ENCODE measurements around the gene TSSK2.

The TSSK2 gene

DNA sequence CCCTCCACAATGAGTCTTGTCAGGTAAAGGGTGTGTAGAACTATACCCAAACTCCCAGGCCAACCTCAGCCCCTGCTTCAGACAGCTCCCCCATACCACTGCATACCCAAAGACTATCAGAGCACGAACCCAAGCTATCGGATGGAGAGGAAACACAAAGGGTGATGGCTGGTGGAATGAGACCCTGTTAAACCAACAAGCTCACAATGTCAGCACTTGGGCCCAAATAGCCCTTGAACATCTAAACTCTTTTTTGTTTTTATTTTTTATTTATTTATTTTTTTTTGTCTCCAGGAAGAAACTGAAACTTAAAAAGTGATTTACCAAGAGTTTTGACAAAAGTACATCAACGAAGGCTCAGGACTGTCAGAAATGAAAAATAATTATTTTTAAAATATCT lies 19.5 kb upstream of the TSSK2 start:
- DNase-seq (ENCODE audit: low spot score in 2 of 2) (no peak), ATAC-seq (ENCODE audit: low read depth) (no peak)
- Mint-ChIP-seq H3K27ac (no peak overlapping the region), H3K27me3 (no peaks in the 10 kb centered on the region), H3K4me1 (peaks cover 45% of the 10 kb centered on the region), H3K9me3 (no peaks in the 10 kb centered on the region), H3K4me3 (no peak overlapping the region), H3K36me3 (peaks cover 3% of the 10 kb centered on the region)

DNA sequence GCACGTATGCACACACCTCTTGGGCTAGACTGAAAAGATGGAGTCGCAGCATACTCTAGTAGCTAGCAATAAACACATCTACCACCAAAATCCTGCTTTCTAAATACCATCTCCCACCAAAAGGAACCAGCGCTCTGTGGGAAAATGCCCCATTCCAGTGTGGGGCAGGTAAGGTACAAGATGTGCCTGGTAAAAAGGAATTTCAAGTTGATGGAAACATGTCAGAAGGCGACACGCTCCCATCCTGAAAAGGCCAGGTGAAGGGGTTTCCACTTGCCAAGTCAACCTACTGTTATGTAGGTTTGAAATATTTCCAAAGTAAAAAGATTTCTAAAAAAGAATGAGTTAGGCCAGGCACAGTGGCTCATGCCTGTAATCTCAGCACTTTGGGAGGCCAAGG lies 17.7 kb upstream of the TSSK2 start:
- H3K4me3 Mint-ChIP-seq = no peak overlapping the region
- no peak for ATAC-seq (ENCODE audit: low read depth)
- H3K4me1 Mint-ChIP-seq = peaks cover 49% of the 10 kb centered on the region
- H3K27ac Mint-ChIP-seq = no peak overlapping the region
- no peaks in the 10 kb centered on the region for H3K27me3 Mint-ChIP-seq
- no peaks in the 10 kb centered on the region for H3K36me3 Mint-ChIP-seq
- no peaks in the 10 kb centered on the region for H3K9me3 Mint-ChIP-seq
- no peak for DNase-seq (ENCODE audit: low spot score in 2 of 2)

DNA sequence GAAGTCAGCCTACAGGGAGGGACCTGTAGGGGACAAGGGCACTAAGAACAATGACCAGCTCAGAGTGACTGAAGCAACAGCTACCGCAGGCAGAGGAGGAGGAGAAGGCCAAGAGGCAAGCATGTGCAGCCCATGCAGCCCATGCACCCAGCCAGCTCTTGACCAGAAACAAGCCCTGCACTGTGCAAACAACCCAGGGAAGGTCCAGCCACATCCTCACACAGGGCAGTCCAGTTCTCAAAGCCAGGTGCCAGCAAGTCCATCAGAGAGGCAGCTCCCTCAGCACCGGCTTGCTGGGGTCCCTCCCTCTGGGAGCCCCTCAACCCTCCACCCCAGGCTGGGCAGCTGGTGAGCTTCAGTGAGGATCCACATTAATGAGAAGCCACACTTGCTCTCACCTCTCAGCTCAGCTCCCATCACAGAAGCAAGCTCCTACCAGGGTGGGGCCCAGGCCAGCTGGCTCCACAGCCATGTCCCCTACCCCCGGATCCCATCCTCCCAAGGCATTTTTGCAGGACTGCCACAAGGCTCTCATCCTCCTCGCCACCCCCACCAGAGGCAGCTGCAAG lies 16.0 kb upstream of the TSSK2 start:
- no peak for DNase-seq (ENCODE audit: low spot score in 2 of 2)
- Mint-ChIP-seq H3K9me3 (no peaks in the 10 kb centered on the region), H3K27me3 (no peaks in the 10 kb centered on the region), H3K36me3 (no peaks in the 10 kb centered on the region), H3K4me1 (peaks cover 48% of the 10 kb centered on the region), H3K4me3 (no peak overlapping the region), H3K27ac (no peak overlapping the region)
- ATAC-seq (ENCODE audit: low read depth) = no peak

DNA sequence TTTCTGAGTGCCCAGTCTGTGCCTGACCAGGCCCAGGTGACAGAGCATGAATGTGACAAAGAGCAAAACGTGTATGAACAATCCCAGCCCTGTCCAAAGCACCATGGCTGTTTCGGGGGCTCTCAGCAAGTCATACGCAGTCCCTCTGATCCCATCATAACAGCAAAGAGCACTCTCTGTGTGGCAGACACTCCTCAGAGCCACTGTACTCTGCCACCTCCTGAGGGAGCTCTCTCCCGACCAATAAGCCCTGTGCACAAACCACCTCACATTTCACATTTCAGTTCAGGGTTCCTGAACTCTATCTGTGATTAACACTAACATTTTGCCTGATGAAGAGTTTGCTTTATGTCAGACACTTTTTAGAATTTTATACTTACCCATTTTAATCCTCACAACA lies 15.5 kb upstream of the TSSK2 start:
- peaks cover 52% of the 10 kb centered on the region for H3K4me1 Mint-ChIP-seq
- H3K4me3 Mint-ChIP-seq = no peak overlapping the region
- H3K27ac Mint-ChIP-seq = no peak overlapping the region

DNA sequence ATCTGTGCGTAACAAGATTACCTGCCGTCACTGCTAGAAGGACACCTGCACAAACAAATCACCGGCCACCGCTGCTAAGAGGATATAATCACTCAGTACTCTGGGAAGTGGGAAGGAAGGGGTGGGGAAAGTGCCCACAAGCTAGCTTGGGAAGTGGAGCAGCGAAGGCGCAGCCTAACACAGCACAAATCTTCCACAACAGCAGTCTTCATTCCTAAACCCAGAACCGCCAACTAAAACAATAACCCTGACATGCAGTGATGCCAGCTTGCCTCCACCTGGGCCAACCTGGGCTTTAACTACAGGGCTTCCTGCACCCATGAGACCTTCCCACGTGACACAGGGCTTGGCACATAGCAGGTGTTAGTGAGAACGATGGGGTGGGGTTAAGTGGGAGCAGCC lies 14.0 kb upstream of the TSSK2 start:
- H3K4me3 Mint-ChIP-seq = peak overlapping the region; percentile 12
- H3K36me3 Mint-ChIP-seq = no peaks in the 10 kb centered on the region
- no peak overlapping the region for H3K27ac Mint-ChIP-seq
- H3K27me3 Mint-ChIP-seq = no peaks in the 10 kb centered on the region
- peaks cover 56% of the 10 kb centered on the region for H3K4me1 Mint-ChIP-seq
- ATAC-seq (ENCODE audit: low read depth) (no peak), DNase-seq (ENCODE audit: low spot score in 2 of 2) (no peak)
- H3K9me3 Mint-ChIP-seq = no peaks in the 10 kb centered on the region

More for the DNA sequence above, 15.5 kb upstream of the TSSK2 start:
- Mint-ChIP-seq H3K27me3 (no peaks in the 10 kb centered on the region), H3K9me3 (no peaks in the 10 kb centered on the region), H3K36me3 (no peaks in the 10 kb centered on the region)
- DNase-seq (ENCODE audit: low spot score in 2 of 2) (no peak), ATAC-seq (ENCODE audit: low read depth) (no peak)

DNA sequence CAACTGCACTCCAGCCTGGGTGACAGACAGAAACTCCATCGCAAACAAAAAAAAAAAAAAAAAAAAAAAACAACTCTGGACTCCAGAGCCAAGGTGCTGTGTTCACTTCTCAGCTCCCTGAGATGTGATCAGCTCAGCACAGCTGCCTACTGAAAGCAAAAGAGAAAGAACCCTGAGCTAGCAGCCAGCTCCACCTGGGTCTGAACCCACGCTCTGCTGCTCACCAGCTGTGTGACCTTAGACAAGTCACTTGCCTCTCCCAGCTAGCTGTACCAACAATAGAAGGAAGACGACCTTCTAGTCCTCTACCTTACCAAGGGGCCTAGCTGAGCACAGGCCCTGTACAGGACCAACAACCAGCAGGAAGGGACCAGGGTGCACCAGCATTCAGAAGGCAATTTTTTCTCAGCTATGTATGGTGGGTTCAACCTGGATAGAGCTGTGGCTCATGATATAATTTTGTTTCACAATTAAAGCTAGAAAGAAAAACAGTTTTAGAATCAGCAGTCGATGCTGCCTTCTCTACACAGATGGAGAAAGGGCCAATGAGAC lies 12.7 kb upstream of the TSSK2 start:
- H3K36me3 Mint-ChIP-seq = no peaks in the 10 kb centered on the region
- DNase-seq (ENCODE audit: low spot score in 2 of 2) = peak in 1 of 2 donors; percentile 39

DNA sequence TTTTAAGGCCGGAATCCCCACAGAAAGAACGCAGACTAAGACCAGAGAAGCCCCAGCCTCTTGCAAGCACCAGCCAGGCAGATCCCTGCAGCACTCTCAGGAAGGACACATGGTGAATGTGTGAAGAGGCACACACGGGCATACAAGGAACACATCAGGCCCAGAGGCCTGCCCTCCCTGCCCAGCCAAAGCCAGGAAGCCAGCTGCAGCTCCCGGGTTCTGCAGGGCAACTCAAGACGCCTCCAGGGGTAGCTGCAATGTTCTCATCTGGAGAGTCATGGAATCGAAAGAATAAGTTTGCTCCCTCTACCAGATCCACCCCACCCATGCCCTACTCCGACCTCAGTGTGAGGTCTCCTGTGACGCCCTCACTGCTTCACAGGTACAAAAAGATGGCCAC lies 11.2 kb upstream of the TSSK2 start:
- no peaks in the 10 kb centered on the region for H3K36me3 Mint-ChIP-seq
- ATAC-seq (ENCODE audit: low read depth) = no peak
- peak overlapping the region; percentile 44 for H3K4me3 Mint-ChIP-seq
- H3K9me3 Mint-ChIP-seq = no peaks in the 10 kb centered on the region
- peaks cover 56% of the 10 kb centered on the region for H3K4me1 Mint-ChIP-seq
- no peaks in the 10 kb centered on the region for H3K27me3 Mint-ChIP-seq
- peak overlapping the region; percentile 47 for H3K27ac Mint-ChIP-seq
- no peak for DNase-seq (ENCODE audit: low spot score in 2 of 2)

More for the DNA sequence above, 12.7 kb upstream of the TSSK2 start:
- H3K27me3 Mint-ChIP-seq = no peaks in the 10 kb centered on the region
- peaks cover 62% of the 10 kb centered on the region for H3K4me1 Mint-ChIP-seq
- H3K27ac Mint-ChIP-seq = peak overlapping the region; percentile 74
- peak overlapping the region; percentile 46 for H3K4me3 Mint-ChIP-seq
- H3K9me3 Mint-ChIP-seq = no peaks in the 10 kb centered on the region
- peak; percentile 41 for ATAC-seq (ENCODE audit: low read depth)

DNA sequence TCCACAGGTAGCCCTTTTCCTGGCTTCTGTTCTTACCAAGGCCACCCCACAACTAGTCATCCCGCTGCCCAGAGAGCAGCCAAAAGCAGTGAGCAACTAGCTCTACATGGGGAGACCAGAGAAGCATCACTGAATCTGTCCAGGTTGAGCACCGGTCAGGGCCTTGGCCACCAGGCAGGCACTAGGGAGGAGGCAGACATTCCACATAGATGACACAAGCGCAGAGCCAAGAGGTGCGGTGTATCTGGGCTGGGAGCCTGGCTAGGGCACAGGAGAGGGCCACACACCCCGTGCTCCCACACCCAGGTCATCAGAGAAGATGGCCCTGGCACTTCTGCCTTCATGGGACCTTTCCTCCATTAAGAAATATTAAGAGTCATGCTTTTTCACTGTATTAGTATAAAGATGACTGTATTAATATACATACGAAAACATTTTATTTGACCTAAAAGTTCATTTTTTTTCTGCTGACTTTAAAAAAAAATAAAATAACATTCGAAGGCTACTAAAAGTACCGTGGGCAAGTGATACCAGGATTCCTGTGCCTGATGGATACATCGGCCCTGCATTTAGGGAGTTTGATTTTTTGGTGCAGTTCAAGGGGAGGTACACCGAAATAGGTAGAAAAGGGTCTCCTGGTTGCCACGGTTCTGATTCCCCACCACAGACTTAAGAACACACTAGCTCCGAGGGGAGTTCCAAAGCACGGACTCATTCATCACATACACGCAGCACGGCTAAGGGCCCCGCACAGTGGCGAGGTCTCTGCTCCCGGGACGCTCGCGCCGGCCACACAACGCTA lies 10.1 kb upstream of the TSSK2 start:
- H3K27me3 Mint-ChIP-seq = no peaks in the 10 kb centered on the region
- H3K27ac Mint-ChIP-seq = peak overlapping the region; percentile 55
- no peaks in the 10 kb centered on the region for H3K9me3 Mint-ChIP-seq
- H3K4me1 Mint-ChIP-seq = peaks cover 48% of the 10 kb centered on the region
- H3K36me3 Mint-ChIP-seq = no peaks in the 10 kb centered on the region
- ATAC-seq (ENCODE audit: low read depth) (no peak), DNase-seq (ENCODE audit: low spot score in 2 of 2) (no peak)
- peak overlapping the region; percentile 87 for H3K4me3 Mint-ChIP-seq

DNA sequence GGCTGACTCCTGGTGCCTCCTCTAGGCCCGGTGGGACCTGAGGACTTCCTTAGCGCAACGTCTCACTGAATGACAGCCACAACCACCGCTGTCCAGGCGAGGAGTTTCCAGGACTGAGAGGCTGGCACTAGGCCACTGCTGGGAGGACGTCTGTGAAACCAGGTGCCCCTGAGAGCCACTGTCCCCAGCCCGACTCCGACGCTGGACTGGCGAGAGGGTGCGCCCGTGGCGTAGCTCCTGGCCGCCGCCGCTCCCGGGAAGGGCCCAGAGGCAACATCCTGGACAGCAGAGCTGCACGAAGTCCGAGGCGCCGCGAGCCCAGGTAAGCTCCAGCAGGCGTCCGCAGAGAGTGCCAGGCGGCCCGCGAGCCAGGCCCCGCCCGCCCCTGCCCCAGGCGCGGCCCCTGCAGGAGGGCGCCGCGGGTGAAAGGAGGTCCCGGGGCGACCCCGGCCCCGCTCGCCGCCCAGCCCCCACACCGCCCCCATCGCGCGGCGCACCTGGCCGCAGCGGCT lies 9.4 kb upstream of the TSSK2 start:
- Mint-ChIP-seq H3K4me3 (peak overlapping the region; percentile 92), H3K27me3 (no peaks in the 10 kb centered on the region), H3K27ac (peak overlapping the region; percentile 55), H3K9me3 (no peaks in the 10 kb centered on the region), H3K4me1 (peaks cover 43% of the 10 kb centered on the region), H3K36me3 (no peaks in the 10 kb centered on the region)
- DNase-seq (ENCODE audit: low spot score in 2 of 2) (peak in 1 of 2 donors; percentile 18), ATAC-seq (ENCODE audit: low read depth) (peak; percentile 6)

DNA sequence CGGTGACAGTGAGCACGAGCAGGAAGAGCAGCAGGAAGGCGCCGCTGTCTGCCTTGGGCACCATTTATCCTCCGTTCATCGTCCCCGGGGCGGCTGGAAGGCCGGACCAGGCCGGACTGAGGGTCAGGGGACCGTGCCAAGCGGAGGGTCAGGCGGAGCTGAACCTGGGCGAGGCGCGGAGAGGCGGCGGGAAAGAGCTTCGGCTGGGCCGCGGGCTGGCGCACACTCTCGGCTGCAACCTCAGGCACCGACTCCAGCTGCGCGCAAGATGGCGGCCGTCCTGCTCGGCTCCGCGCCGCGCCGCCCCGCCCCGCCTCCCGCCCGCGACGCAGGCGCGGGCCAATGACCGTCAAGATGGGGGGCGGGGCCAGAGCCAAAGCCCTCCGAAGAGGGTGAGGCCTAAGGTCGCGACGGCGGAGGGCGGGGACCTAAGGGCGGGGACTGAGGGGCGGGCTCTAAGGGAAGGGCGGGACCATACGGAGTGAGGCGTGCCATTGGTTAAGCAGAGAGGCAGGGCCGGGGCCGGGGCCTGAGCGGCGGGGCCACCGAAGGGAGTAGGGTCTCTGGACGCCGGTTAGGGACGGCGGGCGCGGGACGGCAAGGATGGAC lies 8.9 kb upstream of the TSSK2 start, which contains the start of gene DGCR2:
Gene DGCR2, minus strand, starts transcription at position 270 of the 609 bp plus-strand sequence. Its CDS starts 206 bp downstream, at position 64.
- ATAC-seq (ENCODE audit: low read depth) (peak; percentile 90), DNase-seq (ENCODE audit: low spot score in 2 of 2) (peak; percentile 84 to 92)
- no peaks in the 10 kb centered on the region for H3K36me3 Mint-ChIP-seq
- H3K9me3 Mint-ChIP-seq = no peaks in the 10 kb centered on the region
- peaks cover 38% of the 10 kb centered on the region for H3K4me1 Mint-ChIP-seq
- peak within 1 kb of the TSS; percentile 92 for H3K4me3 Mint-ChIP-seq
- H3K27ac Mint-ChIP-seq = peak within 1 kb of the TSS; percentile 55
- no peaks in the 10 kb centered on the region for H3K27me3 Mint-ChIP-seq

DNA sequence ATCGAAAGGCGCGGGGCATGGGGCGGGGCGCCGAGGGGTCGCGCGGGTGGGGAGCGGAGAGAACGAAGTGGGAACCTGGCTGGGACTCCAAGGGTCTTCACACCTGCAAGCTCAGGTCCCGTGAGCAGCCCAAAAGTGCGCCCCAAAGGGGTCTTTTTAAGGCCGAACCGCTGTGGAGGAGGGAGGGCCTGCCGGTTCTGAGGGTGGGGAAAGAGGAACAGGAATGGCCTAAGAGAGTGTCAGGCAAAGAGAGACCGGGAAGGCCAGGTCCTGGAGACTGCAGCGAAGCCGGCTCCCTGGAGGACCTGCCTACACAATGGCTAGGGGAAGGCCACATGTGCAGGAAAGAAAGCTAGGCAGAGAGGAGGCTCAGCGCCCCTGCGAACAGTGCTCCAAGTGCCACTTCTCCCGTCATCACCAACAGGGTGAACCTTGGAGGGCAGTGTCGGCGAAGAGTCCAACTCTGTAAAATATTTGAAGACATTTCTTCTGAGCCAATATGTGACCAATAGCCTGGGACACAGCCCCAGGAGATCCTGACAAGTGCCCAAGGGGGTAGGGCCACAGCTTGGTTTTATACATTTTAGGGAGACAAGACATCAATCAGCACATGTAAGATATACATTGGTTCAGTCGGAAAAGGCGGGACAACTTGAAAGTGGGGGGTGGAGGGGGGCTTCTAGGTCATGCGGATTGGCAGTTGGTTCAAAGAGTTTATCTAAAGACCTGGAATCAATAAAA lies 8.2 kb upstream of the TSSK2 start:
- Mint-ChIP-seq H3K9me3 (no peaks in the 10 kb centered on the region), H3K27me3 (no peaks in the 10 kb centered on the region), H3K27ac (peak overlapping the region; percentile 45), H3K36me3 (no peaks in the 10 kb centered on the region), H3K4me3 (peak overlapping the region; percentile 92), H3K4me1 (peaks cover 34% of the 10 kb centered on the region)
- DNase-seq (ENCODE audit: low spot score in 2 of 2) (no peak), ATAC-seq (ENCODE audit: low read depth) (no peak)

DNA sequence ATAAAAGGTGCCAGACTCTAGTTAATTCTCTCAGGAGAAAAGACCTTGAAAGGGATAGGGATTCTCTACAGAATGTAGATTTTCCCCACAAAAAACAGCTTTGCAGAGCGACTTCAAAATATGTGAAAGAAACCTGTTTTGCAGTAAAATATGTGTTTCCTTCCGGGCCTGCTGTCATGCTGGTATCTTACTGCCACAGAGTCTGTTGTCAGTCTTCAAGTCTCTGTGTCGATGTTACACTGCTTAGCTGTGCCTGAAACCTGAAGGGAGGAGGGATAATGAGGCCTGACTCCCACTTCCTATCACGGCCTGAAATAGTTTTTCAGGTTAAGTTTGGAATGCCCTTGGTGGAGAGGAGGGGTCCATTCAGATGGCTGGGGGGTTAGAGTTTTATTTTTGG lies 7.2 kb upstream of the TSSK2 start:
- DNase-seq (ENCODE audit: low spot score in 2 of 2) (no peak), ATAC-seq (ENCODE audit: low read depth) (no peak)
- H3K27me3 Mint-ChIP-seq = no peaks in the 10 kb centered on the region
- no peak overlapping the region for H3K27ac Mint-ChIP-seq
- no peaks in the 10 kb centered on the region for H3K36me3 Mint-ChIP-seq
- no peaks in the 10 kb centered on the region for H3K9me3 Mint-ChIP-seq
- peaks cover 26% of the 10 kb centered on the region for H3K4me1 Mint-ChIP-seq
- H3K4me3 Mint-ChIP-seq = no peak overlapping the region

DNA sequence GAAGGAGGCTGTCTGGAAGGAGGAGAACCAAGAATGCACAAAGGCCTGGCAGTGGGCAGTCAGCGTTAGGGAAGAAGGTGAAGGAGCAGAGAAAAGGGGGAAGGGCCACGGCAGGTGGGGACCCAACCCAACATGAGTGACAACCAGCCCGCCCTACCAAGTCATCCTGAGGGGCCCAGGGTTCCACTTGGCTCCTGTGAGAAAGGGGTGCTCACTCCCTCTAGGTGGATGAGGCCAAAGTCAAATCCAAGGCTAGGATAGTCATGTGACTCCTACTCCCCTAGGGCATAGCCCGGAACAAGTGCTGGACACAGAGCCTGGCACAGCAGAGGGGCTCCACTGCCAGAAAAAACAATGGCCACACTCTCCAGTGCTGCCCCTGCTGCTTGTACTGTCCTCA lies 6.7 kb upstream of the TSSK2 start:
- Mint-ChIP-seq H3K36me3 (no peaks in the 10 kb centered on the region), H3K9me3 (no peaks in the 10 kb centered on the region), H3K27ac (no peak overlapping the region), H3K4me1 (peaks cover 24% of the 10 kb centered on the region), H3K4me3 (no peak overlapping the region), H3K27me3 (no peaks in the 10 kb centered on the region)
- ATAC-seq (ENCODE audit: low read depth) = no peak
- no peak for DNase-seq (ENCODE audit: low spot score in 2 of 2)

Measured in memory B cell (primary cell).